ENCODE results near the gene C11orf24.

GRCh38 chr11:68226421-68226820 is 45.4 kb downstream of the C11orf24 start:
- TF ChIP-seq, protein P1, sequence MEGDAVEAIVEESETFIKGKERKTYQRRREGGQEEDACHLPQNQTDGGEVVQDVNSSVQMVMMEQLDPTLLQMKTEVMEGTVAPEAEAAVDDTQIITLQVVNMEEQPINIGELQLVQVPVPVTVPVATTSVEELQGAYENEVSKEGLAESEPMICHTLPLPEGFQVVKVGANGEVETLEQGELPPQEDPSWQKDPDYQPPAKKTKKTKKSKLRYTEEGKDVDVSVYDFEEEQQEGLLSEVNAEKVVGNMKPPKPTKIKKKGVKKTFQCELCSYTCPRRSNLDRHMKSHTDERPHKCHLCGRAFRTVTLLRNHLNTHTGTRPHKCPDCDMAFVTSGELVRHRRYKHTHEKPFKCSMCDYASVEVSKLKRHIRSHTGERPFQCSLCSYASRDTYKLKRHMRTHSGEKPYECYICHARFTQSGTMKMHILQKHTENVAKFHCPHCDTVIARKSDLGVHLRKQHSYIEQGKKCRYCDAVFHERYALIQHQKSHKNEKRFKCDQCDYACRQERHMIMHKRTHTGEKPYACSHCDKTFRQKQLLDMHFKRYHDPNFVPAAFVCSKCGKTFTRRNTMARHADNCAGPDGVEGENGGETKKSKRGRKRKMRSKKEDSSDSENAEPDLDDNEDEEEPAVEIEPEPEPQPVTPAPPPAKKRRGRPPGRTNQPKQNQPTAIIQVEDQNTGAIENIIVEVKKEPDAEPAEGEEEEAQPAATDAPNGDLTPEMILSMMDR (IDR thresholded peaks at IDR 0.05), result no peak
- TF ChIP-seq POLR2A (IDR thresholded peaks at IDR 0.05) (no peak), POLR2AphosphoS5 (IDR thresholded peaks at IDR 0.05) (no peak)
